Measurements from ENCODE around the gene AMIGO2. TPM values are rescaled to one million over a fixed set of nuclear protein-coding genes. Genes with fewer than 3 reads are reported as not detected.

The AMIGO2 gene
- total and polyA plus RNA-seq, 10 donors, result 6.7 to 27.1 (median 18.0) TPM

GRCh38 chr12:47099610-47100009 is 19.9 kb upstream of the AMIGO2 start:
- no peak overlapping the region for H3K4me3 ChIP-seq
- H3K27me3 ChIP-seq (replicated peaks in 1 of 7), result no peaks in the 10 kb centered on the region
- H3K9me3 ChIP-seq, result no peaks in the 10 kb centered on the region
- WGBS, 5 donors, result 49 to 94% (median 78%) methylated on average over 2 of the region's 2 CpGs
- no peak for TF ChIP-seq POLR2AphosphoS5 (IDR thresholded peaks at IDR 0.05)
- no peak for TF ChIP-seq CTCF (IDR thresholded peaks at IDR 0.05 in 8 of 11, conservative IDR thresholded peaks at IDR 0.05 in 3 of 11)
- no peak for TF ChIP-seq POLR2A (IDR thresholded peaks at IDR 0.05)
- H3K4me1 ChIP-seq, result peaks cover 0 to 3% (median 0%) of the 10 kb centered on the region in 6 donors
- intact Hi-C loops (cut with DNase I; ENCODE audit: low total_unique reads), result loop anchor here (10.0 kb wide), 1 partner anchor 55 kb away; no protein-coding TSS in a partner anchor
- H3K36me3 ChIP-seq, result peaks cover 0 to 7% (median 0%) of the 10 kb centered on the region in 6 donors
- no peak for DNase-seq
- no peak overlapping the region for H3K27ac ChIP-seq

GRCh38 chr12:47098099-47098498 is 18.3 kb upstream of the AMIGO2 start:
- Histone ChIP-seq H3K27ac (no peak overlapping the region), H3K27me3 (replicated peaks in 1 of 7) (no peaks in the 10 kb centered on the region), H3K4me3 (no peak overlapping the region), H3K9me3 (no peaks in the 10 kb centered on the region), H3K4me1 (peaks cover 0 to 3% (median 0%) of the 10 kb centered on the region in 6 donors), H3K36me3 (no peaks in the 10 kb centered on the region)
- WGBS, 5 donors, result 77 to 86% (median 83%) methylated on average over 6 of the region's 6 CpGs
- DNase-seq, result no peak
- TF ChIP-seq CTCF (IDR thresholded peaks at IDR 0.05 in 8 of 11, conservative IDR thresholded peaks at IDR 0.05 in 3 of 11) (no peak), POLR2A (IDR thresholded peaks at IDR 0.05) (no peak), POLR2AphosphoS5 (IDR thresholded peaks at IDR 0.05) (no peak)
- intact Hi-C loops (cut with DNase I; ENCODE audit: low total_unique reads), result loop anchor here (10.0 kb wide), 1 partner anchor 57 kb away; no protein-coding TSS in a partner anchor

- Histone ChIP-seq H3K9me3 (no peaks in the 10 kb centered on the region), H3K36me3 (no peaks in the 10 kb centered on the region), H3K27ac (no peak overlapping the region), H3K4me3 (no peak overlapping the region), H3K4me1 (peaks cover 0 to 3% (median 0%) of the 10 kb centered on the region in 6 donors), H3K27me3 (replicated peaks in 1 of 7) (no peaks in the 10 kb centered on the region)
- 86 to 94% (median 91%) methylated on average over 7 of the region's 7 CpGs for WGBS, 5 donors
- no peak for DNase-seq
- TF ChIP-seq CTCF (IDR thresholded peaks at IDR 0.05 in 8 of 11, conservative IDR thresholded peaks at IDR 0.05 in 3 of 11), result no peak
- no peak for TF ChIP-seq POLR2AphosphoS5 (IDR thresholded peaks at IDR 0.05)
- no peak for TF ChIP-seq POLR2A (IDR thresholded peaks at IDR 0.05)
- intact Hi-C loops (cut with DNase I; ENCODE audit: low total_unique reads), result loop anchor here (10.0 kb wide), 1 partner anchor 57 kb away; no protein-coding TSS in a partner anchor
These were observed 17.6 kb upstream of the AMIGO2 start for GRCh38 chr12:47097276-47097896.

GRCh38 chr12:47095446-47096236 is 15.9 kb upstream of the AMIGO2 start:
- no peak overlapping the region for H3K27ac ChIP-seq
- peaks cover 0 to 3% (median 0%) of the 10 kb centered on the region in 8 donors for H3K9me3 ChIP-seq
- 64 to 96% (median 81%) methylated on average over 3 of the region's 3 CpGs for WGBS, 5 donors
- no peaks in the 10 kb centered on the region for H3K27me3 ChIP-seq (replicated peaks in 1 of 7)
- no peak overlapping the region for H3K4me3 ChIP-seq
- TF ChIP-seq POLR2A (IDR thresholded peaks at IDR 0.05) (no peak), POLR2AphosphoS5 (IDR thresholded peaks at IDR 0.05) (no peak), CTCF (IDR thresholded peaks at IDR 0.05 in 8 of 11, conservative IDR thresholded peaks at IDR 0.05 in 3 of 11) (no peak)
- intact Hi-C loops (cut with DNase I; ENCODE audit: low total_unique reads), result loop anchor here (10.0 kb wide), 1 partner anchor 59 kb away; no protein-coding TSS in a partner anchor
- no peaks in the 10 kb centered on the region for H3K36me3 ChIP-seq
- no peak for DNase-seq
- H3K4me1 ChIP-seq, result peaks cover 0 to 3% (median 0%) of the 10 kb centered on the region in 6 donors
